ENCODE results near the gene GLUL.

The GLUL gene

DNA sequence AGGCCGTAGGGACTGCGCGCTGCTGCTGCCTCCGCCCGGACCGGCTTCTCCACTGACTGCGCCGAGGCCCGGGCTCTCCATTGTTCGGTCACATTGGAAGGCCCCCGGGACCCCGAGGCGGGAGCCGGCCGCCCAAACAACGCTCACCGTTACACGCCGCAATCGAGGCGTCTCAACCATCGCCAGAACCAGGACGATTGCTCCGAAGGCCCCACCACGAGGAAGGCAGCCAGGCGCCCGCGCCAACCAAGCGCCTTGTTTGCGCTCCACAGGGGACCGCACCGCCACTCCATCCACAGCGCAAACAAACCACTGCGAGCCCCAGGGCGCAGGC, 595 bp downstream of the GLUL start:
- Histone ChIP-seq H3K4me1 (peaks cover 4% of the 10 kb centered on the region; the same call in 1 of the 2 replicates), H3K4me3 (ENCODE audit: low read depth, low read length) (peak overlapping the region; percentile 92)

DNA sequence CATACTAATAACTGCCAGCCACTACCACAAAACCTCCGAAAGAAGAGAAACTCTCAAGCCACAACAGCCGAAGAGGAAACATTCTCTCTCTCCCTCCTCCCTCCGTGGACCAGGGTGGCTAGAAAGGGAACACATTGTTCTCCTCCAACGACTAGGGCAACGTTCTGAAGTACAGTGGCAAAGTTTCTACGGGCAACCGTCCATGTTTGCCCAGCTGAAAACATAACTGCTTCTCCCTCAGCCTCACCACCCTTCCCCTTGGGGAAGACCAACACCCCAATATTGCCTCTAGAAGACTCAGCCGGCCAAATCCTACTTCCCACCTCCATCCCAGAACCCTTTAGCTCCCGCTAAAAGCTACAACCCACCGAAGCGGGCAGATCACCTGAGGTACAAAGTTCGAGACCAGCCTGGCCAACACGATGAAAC, 2.0 kb downstream of the GLUL start:
- Histone ChIP-seq H3K36me3 (peaks cover 38% of the 10 kb centered on the region), H3K9me3 (no peaks in the 10 kb centered on the region), H3K4me3 (ENCODE audit: low read depth, low read length) (peak overlapping the region; percentile 92), H3K27me3 (no peaks in the 10 kb centered on the region), H3K4me1 (peaks cover 4% of the 10 kb centered on the region; the same call in 1 of the 2 replicates)
- DNase-seq, result no peak
- TF ChIP-seq, protein P1, sequence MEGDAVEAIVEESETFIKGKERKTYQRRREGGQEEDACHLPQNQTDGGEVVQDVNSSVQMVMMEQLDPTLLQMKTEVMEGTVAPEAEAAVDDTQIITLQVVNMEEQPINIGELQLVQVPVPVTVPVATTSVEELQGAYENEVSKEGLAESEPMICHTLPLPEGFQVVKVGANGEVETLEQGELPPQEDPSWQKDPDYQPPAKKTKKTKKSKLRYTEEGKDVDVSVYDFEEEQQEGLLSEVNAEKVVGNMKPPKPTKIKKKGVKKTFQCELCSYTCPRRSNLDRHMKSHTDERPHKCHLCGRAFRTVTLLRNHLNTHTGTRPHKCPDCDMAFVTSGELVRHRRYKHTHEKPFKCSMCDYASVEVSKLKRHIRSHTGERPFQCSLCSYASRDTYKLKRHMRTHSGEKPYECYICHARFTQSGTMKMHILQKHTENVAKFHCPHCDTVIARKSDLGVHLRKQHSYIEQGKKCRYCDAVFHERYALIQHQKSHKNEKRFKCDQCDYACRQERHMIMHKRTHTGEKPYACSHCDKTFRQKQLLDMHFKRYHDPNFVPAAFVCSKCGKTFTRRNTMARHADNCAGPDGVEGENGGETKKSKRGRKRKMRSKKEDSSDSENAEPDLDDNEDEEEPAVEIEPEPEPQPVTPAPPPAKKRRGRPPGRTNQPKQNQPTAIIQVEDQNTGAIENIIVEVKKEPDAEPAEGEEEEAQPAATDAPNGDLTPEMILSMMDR (IDR thresholded peaks at IDR 0.05; ENCODE audit: low read depth, low read length), result no peak

More for the DNA sequence above, 595 bp downstream of the GLUL start:
- Histone ChIP-seq H3K9me3 (no peaks in the 10 kb centered on the region), H3K36me3 (peaks cover 27% of the 10 kb centered on the region), H3K27me3 (no peaks in the 10 kb centered on the region)
- TF ChIP-seq, protein P1 (IDR thresholded peaks at IDR 0.05; ENCODE audit: low read depth, low read length), result no peak
- DNase-seq, result no peak

DNA sequence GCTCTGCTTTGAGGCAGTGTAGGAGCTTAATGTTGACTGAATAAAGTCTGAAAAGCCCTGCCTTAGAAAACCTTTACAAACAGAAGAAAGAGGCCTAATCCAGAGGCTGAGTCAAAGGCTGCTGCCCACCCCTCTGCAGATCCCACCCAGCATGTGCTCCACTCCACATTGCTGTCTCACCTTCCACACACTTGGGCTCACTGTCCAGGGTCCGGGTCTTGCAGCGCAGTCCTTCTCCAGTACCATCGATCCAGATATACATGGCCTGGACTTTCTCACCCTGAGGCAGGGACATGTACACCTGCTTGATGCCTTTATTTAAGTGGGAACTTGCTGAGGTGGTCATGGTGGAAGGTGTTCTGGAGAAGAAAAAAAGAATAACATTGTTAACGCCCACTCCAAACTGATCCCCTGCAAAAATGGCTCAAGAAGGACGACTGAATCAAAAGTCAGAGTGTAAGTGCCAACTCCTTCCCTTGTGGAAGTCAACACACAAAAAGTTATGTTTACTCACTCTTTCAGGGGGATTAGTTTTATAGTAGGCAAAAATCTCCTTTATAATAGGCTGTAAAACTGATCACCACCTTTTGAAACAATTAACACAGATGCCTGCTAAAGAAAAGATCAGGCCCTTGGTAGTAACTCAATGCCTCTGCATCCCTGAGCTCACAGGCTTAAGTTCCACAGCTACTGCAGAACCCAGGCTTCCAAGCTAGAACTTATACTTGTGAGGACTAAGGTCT, 3.0 kb downstream of the GLUL start:
- Histone ChIP-seq H3K9me3 (no peaks in the 10 kb centered on the region), H3K4me1 (peaks cover 4% of the 10 kb centered on the region; the same call in 1 of the 2 replicates), H3K4me3 (ENCODE audit: low read depth, low read length) (no peak overlapping the region), H3K36me3 (peaks cover 48% of the 10 kb centered on the region), H3K27me3 (no peaks in the 10 kb centered on the region)
- DNase-seq, result no peak
- TF ChIP-seq, protein P1 (IDR thresholded peaks at IDR 0.05; ENCODE audit: low read depth, low read length), result no peak

DNA sequence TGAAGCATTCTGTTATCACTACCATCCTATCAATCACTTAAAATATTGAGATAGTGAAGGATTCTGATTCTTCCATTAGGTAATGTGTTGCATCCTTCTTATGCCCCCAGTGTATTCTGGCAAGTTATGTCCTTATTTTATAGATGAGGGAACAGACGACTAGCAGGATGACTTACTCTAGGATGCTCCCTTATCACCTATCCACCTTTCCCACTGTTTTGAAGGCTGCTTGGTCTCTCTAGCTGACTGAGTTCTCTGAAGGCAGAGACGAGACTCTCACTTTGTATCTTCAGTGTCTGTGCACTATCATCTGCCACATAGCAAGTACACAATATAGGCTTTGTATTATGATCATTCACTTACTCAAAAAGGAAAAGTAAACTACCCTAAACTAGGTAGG, 4.0 kb downstream of the GLUL start:
- TF ChIP-seq, protein P1 (IDR thresholded peaks at IDR 0.05; ENCODE audit: low read depth, low read length), result no peak
- H3K27me3 ChIP-seq, result no peaks in the 10 kb centered on the region
- no peak overlapping the region for H3K4me3 ChIP-seq (ENCODE audit: low read depth, low read length)
- H3K36me3 ChIP-seq, result peaks cover 57% of the 10 kb centered on the region
- no peak for DNase-seq
- H3K9me3 ChIP-seq, result no peaks in the 10 kb centered on the region
- H3K4me1 ChIP-seq, result peaks cover 4% of the 10 kb centered on the region; the same call in 1 of the 2 replicates

DNA sequence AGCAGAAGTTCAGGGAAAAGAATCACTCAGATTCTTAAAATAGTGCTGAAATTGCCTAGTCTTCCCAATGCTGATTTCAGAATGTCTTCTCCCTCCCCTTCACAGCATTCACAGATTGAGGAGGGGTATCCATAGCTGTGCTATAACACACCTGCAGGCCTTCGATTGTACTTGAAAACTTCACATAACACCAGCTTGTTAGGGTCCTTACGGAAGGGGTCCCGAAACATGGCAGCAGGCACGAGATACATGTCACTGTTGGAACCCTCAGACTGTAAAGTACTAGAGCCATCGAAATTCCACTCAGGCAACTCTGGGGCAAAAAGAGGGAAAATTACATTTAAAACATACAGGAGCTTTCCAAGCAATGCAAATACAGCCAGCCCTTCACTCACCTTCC, 4.6 kb downstream of the GLUL start:
- DNase-seq, result no peak
- Histone ChIP-seq H3K4me1 (no peaks in the 10 kb centered on the region; the same call in 1 of the 2 replicates), H3K9me3 (no peaks in the 10 kb centered on the region), H3K27me3 (no peaks in the 10 kb centered on the region), H3K36me3 (peaks cover 60% of the 10 kb centered on the region), H3K4me3 (ENCODE audit: low read depth, low read length) (no peak overlapping the region)
- TF ChIP-seq, protein P1 (IDR thresholded peaks at IDR 0.05; ENCODE audit: low read depth, low read length), result no peak
